ENCODE data around the gene TIGD4.

TIGD4 gene

DNA sequence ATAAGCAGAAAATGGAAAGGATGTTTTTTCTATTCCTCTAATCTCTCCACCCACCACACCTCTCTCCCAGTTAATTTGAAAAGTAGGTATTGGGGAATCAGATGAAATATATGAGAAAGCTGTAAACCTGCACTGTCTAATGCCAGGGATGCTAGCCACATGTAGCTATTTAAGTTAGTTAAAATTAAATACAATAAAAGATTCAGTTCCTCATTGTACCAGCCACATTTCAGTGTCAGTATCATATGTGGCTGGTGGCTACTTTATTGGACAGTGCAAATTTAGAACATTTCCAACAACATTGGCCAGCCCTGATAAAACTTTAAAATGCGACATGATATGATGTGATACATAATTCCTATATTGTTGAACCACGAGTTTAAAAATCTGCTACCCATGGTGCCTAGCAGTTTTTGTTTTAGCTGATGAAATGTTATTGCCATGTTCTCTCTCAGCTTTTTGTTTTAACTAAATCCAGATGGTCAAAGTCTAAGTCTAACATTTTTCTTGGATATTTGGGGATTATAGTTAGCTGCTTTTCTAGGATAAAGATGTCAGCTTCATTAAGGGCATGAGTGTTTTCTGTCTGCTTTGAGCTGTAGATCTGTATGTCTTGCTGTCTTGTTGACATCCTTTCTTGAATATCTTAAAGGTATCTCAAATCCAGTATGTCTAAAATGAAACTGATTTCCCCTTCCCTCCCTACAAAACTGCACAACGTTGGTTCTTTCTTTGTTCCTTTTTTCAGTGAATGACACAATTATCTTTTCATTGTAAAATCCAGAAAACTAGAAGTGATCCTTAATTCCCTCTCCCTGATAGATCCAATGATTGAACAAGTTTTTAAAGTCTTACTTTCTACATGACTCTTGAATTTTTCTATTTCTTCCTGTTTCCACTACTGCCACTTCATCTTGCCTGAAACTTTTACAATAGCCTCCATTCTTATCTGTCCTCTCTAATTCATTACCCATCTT is 6.4 kb upstream of the TIGD4 start:
- TF ChIP-seq, protein P1, sequence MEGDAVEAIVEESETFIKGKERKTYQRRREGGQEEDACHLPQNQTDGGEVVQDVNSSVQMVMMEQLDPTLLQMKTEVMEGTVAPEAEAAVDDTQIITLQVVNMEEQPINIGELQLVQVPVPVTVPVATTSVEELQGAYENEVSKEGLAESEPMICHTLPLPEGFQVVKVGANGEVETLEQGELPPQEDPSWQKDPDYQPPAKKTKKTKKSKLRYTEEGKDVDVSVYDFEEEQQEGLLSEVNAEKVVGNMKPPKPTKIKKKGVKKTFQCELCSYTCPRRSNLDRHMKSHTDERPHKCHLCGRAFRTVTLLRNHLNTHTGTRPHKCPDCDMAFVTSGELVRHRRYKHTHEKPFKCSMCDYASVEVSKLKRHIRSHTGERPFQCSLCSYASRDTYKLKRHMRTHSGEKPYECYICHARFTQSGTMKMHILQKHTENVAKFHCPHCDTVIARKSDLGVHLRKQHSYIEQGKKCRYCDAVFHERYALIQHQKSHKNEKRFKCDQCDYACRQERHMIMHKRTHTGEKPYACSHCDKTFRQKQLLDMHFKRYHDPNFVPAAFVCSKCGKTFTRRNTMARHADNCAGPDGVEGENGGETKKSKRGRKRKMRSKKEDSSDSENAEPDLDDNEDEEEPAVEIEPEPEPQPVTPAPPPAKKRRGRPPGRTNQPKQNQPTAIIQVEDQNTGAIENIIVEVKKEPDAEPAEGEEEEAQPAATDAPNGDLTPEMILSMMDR (IDR thresholded peaks at IDR 0.05; ENCODE audit: low read depth, low read length, missing control alignments) = no peak
- H3K4me3 ChIP-seq (replicated peaks; ENCODE audit: low read depth, low read length) = no peak overlapping the region
- no peak for DNase-seq (ENCODE audit: extremely low read depth, low read depth)

DNA sequence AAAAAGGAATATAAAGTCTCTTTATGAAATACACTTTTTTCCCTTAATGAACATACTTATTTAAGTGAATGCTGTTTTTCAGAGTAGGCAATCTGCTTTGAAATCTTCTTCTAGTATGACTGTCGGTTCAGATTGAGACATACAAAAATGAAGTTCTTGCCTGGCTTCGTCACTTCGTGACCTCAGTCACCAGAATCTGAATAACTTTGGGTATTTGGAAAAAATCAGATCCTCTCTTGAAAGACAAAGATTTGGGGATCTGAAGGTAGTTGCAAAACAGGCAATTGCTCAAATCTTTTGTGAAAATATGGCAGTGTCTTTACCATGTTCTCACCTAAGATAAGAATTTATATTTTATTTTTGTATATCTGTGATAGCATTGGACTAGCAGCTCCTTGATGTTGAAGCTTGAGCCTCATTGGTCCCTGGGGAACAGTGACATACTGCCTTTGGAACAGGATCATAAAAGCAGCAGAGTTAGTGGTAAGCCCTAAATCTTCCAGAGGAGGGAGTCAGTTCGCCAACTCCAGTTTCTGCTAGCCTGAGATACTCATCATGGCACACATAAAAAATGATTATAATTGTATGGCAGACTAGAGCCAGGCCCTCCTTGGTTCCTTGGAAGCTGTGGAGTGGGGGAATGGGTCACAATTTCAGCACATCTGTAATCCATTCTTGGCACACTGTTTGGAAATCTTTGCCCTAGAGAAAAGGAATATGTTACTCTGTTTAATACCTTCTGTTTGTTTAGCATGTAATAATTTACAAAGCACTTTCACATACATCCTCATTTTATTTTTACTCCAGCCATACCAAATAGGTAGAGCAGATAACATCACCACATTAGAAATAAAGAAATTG is 5.2 kb upstream of the TIGD4 start:
- TF ChIP-seq, protein P1 (IDR thresholded peaks at IDR 0.05; ENCODE audit: low read depth, low read length, missing control alignments) = peak; percentile 33
- no peak overlapping the region for H3K4me3 ChIP-seq (replicated peaks; ENCODE audit: low read depth, low read length)
- peak; percentile 57 for DNase-seq (ENCODE audit: extremely low read depth, low read depth)

DNA sequence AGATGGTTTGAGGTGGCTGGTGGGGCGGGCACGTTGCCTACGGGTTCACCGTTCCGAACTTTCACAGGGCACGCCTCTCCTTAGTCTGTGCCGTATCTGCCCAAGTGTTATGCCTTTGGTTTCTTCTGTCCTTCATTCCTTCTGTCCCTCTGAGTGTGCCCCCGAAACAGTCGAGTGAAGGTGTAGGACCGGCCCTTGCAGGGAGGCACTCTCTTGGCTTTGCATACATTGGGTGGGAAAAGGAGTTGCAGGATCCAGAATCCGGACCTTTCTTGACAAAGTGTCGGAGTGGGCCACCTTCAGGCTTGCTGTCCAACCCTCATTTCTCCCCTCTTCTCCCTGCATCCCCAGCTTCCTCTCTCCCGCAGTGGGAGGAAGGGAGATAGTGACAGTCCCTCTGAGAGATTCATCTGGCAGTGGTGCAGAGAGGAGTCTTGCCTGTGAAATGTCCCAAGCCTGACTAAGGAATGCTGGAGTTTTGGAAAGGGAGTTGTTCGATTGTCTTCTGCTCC is 793 bp upstream of the TIGD4 start:
- TF ChIP-seq, protein P1 (IDR thresholded peaks at IDR 0.05; ENCODE audit: low read depth, low read length, missing control alignments) = no peak
- H3K4me3 ChIP-seq (replicated peaks; ENCODE audit: low read depth, low read length) = peak overlapping the region; percentile 94
- no peak for DNase-seq (ENCODE audit: extremely low read depth, low read depth)

DNA sequence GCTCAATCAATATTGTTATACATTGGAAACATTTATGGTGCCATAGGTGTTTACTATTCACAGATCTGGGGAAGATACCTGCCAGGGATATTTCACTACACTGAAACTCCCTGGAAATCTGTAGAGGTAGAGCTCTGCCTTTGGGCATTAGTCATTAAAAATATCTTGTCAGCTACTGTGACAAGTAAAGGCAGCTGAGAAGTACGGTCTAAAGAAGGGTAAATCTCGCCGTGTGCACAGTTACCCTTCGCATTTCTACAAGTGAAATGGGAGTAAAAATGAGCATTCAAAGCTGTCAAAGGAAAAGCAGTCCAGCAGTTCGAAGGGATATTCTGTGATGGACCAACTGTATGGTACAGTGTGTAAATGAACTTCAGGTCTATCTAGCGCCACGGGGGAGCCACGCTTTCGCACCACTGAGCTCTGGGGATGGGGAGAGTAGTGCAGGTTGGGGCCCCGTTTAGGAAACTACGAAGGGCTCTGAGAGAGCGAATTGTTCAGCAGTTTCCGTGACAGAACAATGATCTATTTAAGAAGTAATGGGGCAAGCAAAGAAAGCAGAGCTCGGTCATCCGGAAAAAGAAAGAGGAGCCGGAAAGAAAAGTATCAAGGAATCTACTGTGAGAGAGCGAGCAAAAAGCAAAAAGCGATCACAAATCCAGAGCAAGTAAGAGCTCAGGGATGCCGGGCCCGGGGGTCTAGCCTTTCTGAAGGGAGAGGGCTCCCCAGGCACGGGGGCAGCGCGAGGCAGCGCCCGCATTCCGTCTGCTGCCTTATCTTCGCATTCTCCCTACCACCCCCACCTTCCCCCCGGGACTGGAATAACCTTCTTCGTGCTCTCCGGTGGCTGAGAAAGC is 646 bp downstream of the TIGD4 start:
- TF ChIP-seq, protein P1 (IDR thresholded peaks at IDR 0.05; ENCODE audit: low read depth, low read length, missing control alignments) = no peak
- H3K4me3 ChIP-seq (replicated peaks; ENCODE audit: low read depth, low read length) = peak overlapping the region; percentile 94
- DNase-seq (ENCODE audit: extremely low read depth, low read depth) = no peak

DNA sequence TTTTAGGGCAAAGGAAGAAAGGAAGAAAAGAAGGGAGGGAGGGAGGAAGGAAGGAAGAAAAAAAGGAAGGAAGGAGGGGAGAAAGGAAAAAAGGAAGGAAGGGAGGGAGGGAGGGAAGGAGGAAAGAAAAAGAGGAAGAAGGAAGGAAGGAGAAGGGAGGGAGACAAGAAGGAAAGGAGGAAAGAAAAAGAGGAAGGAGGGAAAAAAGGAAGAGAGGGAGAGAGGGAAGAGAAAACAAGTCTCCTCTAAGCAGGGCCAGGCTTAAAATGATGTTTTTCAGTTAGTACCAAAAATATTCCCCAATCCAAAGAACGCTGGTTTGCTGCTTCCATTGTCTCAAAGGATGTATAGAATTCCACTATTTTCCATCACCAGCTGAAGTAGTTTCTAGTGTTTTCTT is 2.0 kb downstream of the TIGD4 start:
- TF ChIP-seq, protein P1 (IDR thresholded peaks at IDR 0.05; ENCODE audit: low read depth, low read length, missing control alignments) = no peak
- no peak for DNase-seq (ENCODE audit: extremely low read depth, low read depth)
- no peak overlapping the region for H3K4me3 ChIP-seq (replicated peaks; ENCODE audit: low read depth, low read length)

DNA sequence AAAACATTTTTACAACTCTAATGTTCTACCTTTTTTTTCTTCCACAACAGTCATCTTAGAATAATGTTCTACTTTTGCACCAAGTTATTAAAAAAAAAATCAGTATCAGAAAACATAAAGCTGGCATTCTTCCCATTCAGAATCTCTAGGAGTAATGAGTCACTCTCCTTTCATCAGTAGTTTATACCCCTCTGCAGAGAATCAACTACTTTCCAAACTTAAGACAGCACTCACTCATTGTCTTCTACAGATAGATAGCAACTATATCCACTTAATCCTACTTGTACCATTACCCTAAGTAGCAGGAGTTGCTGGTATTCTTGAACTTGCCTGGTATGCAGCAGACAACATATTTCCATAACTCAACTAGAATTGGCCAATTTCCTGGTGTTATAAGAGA is 3.2 kb downstream of the TIGD4 start:
- H3K4me3 ChIP-seq (replicated peaks; ENCODE audit: low read depth, low read length) = no peak overlapping the region
- TF ChIP-seq, protein P1 (IDR thresholded peaks at IDR 0.05; ENCODE audit: low read depth, low read length, missing control alignments) = no peak

More for the DNA sequence above, 3.2 kb downstream of the TIGD4 start:
- no peak for DNase-seq (ENCODE audit: extremely low read depth, low read depth)
